ENCODE results near the gene TACR2.

- TF ChIP-seq CTCF (IDR thresholded peaks at IDR 0.05), result no peak
- no peak for TF ChIP-seq POLR2A (IDR thresholded peaks at IDR 0.05; ENCODE audit: low read length)
These were observed 17.5 kb upstream of the TACR2 start for GRCh38 chr10:69434169-69434568.
